Uterus (tissue), 2 donors: ENCODE measurements around the gene RPS28.

Experiments
- CTCF ChIP-seq, 4 experiments: fragments of 200-600 bp in 2 of 4; fragments of 450-650 bp in 2 of 4; sonication (generic) in 2 of 4; IDR thresholded peaks; one replicate each; pipeline ENCODE4 v1.5.1; 2016 to 2019; ENCODE audit warnings: antibody characterized with exemption in 4 of 4, mild to moderate bottlenecking in 2 of 4, moderate library complexity in 1 of 4
- POLR2A ChIP-seq, 2 donors: fragments of 450-650 bp; IDR thresholded peaks; one replicate each; pipeline ENCODE4 v1.6.1; 2016; ENCODE audit warnings: antibody characterized with exemption in 2 of 2, mild to moderate bottlenecking in 1 of 2, moderate library complexity in 1 of 2

GRCh38 chr19:8335343-8336071 lies 14.2 kb downstream of the RPS28 start:
- TF ChIP-seq CTCF (IDR thresholded peaks at IDR 0.05) = no peak
- TF ChIP-seq POLR2A (IDR thresholded peaks at IDR 0.05) = no peak
